G401 (cell line): ENCODE measurements around the gene CAMK2A. TPM values are rescaled to one million over a fixed set of nuclear protein-coding genes. Genes with fewer than 3 reads are reported as not detected.

ENCODE experiments used
- DNase-seq: peaks from one replicate; pipeline ENCODE4 v3.0.0-alpha.2; 2015; ENCODE audit warnings: low spot score
- in situ Hi-C: cut with HindIII; loops from 2 replicates; pipeline ENCODE4 v1.10.0; 2016; ENCODE audit warnings: low sequenced_read_pairs, mixed read lengths
- total RNA-seq: library from RNA; depleted of rRNA; stranded (reverse); fragments of >200 nt; shearing (Covaris generic); gene quantifications from 2 replicates; pipeline ENCODE4 v1.2.3, GENCODE V29; 2014

Gene CAMK2A
- total RNA-seq, 1 experiment from 2014 or later, result 0.31 TPM

DNA sequence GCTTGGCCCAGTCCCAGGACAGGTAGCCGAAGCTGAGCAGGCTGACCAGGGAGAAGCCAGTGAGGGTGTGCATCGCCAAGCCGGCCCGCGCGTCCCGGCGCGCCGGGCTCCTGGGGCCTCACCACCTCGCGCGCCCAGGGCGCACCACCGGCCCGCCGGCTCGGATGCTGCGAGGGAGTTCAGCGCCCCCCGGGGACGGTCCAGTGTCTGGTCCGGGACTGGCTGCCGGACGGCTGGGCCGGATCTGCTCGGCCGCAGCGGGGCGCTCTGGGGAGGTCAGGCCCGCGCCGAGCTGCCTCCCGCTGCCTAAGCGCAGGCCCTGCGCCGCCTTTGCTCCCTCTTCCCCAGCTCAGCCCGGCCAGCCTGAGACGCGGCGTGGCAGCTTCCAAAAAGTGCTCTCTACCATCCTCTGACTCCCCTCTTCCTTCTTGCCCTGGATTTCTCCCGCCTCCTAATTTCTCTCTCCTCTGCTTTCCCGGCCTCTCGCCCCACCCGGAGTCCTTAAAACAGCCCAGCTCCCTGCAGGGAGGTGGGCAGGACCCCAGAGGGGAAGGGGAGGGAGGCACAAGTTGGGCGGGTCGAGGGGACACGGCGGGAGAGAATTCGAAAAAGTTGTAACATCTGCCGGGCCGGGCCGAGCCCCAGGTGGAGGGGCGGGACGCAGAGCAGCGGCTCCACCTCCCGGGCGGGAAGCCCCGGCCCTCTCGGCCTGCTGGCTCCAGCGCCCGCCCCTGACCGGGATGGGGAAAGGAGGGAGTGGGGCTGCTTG lies 12.9 kb upstream of the CAMK2A start, which contains the start of gene ARSI:
Gene ARSI (minus strand): TSS at position 605 of the 769 bp plus-strand sequence. CDS start 532 bp downstream, at position 73.
- in situ Hi-C loops, result no loop called here
- DNase-seq, result peak; percentile 27

DNA sequence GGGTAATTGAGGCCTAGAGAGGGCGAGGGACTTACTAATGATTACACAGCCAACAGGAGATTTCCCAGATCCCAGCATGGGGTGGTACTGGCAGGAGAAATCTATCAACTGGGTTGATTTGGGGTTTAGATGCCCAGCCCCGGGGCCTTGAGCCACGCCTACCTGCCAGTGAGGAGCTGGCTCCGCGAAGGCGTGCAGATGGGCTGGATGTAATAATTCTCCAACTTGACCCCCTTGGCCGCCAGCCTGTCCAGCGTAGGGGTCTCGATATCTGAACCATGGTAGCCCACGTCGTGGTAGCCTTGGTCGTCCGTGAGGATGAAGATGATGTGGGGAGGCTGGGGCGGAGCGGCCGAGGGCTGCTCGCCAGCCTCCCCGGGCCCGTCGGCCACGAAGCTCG lies 12.3 kb upstream of the CAMK2A start:
- no peak for DNase-seq
- in situ Hi-C loops, result no loop called here

DNA sequence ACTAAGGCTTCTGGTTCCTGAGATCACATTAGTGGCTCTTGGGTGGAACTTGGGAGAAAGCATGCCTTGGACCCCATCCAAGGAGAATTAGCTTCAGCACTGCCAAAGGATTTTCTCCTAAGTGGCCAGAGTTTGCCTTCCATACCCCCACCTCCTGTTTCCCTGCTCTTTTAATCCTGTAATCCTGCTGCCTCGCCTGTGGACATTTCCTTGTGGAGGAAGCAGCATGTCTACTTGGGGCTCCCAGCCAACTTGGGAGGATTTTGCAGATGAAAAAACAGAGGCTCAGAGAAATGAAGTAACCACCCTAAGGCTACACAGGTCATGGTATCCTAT lies 11.6 kb upstream of the CAMK2A start:
- DNase-seq, result no peak
- in situ Hi-C loops, result no loop called here

DNA sequence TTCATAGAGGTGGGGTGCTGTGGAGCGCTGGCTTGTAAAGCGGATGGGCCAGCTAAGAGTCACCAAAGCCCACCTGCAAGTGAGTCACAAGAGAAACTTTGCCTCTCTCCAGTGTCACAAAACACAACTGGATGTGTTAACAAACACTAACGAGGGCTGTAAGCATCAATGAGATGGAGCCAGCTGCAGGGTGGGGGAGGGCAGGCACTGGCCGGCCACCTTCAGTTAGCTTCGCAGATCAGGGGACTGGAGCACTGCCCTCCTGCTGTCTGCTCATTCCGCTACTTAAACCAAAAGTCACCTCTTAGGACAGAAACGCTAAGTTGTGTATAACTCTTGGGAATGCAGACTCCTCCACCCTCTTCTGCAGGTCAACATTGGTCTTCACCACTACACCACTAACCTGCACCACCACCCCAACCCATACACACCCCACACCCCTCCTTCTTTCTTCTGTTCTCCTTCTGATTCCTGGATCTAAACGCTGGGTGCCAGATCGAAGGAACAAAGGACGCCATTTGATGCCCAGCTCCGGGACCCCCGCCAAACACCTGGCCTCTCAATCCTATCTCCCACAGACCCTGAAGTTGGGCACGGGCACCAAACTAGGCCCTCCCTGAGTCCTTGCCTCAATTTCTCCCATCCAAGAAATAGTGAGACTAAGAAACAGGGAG lies 11.1 kb upstream of the CAMK2A start:
- DNase-seq, result no peak
- in situ Hi-C loops, result no loop called here

DNA sequence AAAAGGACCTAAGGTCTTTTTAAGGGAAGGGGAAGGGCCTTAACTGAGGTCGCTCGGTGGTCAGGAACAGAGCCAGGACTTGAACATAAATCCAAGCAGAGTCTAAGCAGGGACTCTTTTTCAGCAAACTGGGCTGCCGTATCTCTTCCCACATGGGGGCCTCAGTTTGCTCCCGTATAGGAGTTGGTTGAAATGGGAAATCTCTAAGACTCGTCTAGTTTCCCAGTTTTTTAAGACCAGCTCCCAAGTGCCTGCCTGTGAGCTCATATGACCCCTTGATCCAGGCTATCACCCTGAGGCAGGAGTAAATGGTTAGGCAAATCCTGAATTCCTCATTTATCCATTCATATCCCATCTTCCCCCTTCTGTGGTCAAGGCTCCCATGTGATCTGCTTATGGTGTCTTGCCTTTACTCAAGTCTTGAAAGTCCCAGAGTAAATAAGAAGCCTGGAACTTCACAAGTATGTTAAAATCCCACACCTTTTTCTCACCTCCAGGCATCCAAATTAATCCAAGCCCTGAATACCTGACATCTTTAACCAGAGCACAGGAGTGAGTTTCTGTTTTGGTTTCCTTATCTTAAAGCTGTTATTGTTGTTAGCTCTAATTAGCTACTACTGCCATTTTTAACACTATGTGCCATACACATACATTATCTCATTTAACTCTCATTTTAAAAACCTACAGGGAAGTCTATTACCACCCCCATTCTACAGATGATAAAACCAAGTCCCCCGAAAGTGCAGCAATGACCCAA lies 10.2 kb upstream of the CAMK2A start:
- DNase-seq, result no peak
- in situ Hi-C loops, result no loop called here

DNA sequence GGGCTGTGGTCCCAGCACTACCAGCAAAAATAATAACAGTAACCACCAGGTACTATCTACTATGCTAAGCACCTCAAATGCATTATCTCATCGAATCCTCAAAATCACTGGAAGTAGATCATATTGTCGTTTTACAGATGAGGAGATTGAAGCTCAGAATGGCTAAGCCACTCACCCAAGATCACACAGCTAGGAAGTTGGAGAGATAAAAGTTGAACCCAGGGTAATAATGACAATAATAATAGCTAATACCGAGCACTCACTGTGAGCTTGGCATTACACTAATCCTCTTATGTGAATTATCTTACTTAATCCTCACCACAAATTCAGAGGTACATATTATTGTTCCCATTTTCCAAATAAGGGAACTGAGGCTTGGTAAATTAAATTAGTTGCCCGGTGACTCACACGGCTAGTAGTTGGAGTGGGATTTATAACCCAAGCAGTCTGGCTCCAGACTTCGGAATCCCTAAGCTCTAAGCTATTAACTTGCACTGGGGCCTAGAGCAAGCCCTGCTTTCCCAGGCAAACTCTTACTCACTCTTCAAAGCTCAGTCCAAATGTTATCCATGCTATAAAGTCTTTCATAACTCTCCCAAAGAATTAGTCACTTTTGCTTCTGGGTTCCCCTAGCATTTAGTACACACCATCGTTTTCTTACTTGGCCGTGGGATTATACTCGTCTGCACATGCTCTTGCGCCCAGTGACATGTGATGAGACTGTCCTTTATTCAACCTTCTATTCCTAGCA lies 9.3 kb upstream of the CAMK2A start:
- in situ Hi-C loops, result no loop called here
- DNase-seq, result peak; percentile 29

DNA sequence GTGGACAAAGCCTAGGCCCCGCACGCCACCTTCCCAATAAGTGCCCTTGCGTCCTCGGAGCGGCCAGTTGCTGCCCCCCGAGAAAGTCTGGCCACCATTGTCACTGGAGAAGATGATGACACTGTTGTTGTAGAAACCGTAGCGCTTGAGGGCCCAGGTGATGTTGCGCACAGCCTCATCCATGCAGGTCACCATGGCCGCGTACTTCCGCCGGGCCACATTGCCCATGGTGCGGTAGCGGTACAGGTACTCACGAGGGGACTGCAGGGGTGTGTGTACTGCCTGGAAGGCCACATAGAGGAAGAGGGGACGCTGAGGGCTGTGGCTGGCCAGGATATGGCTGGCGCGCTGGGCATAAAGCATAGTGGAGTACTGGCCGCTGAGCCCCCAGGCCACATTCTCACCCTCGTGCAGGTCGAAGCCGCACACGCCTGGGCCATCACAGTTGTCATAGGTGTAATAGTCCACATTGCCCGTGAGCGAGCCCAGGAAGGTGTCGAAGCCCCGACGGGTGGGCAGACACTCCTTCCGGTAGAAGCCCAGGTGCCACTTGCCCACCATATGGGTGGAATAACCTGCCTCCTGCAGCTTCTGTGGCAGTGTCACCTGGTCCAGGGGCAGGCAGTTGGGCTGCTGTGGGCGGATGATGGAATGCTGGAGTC lies 8.5 kb upstream of the CAMK2A start:
- no peak for DNase-seq
- in situ Hi-C loops, result no loop called here

DNA sequence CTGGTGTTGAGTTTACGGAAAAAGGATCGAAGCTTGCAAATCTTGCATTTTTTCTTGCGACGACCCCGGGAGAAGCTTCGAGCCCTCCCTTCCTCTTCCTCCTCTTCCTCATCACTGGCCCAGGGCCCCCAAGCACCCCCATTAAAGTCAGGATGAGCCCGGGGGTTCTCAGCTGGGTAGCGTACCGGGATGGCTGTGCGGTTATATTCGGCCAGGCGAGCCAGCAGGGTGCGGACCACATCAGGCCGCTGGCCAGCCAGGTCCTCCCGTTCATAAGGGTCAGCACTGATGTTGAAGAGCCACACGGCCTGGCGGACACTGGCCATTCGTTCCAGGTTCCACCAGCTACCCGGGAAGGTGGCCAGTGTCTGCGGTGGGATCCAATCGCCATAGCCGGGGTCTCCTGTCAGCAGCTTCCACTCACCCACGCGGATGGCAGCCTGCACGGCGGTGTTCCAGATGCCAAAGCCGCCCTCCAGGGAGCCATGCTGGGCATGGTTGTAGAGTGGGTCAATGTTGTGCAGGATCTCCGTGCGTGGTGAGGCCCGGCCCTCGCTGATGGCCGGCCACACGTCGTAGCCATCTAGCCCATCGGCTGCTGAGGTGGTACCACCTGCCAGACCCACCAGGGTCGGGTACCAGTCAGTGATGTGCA lies 7.8 kb upstream of the CAMK2A start:
- no peak for DNase-seq
- in situ Hi-C loops, result no loop called here

DNA sequence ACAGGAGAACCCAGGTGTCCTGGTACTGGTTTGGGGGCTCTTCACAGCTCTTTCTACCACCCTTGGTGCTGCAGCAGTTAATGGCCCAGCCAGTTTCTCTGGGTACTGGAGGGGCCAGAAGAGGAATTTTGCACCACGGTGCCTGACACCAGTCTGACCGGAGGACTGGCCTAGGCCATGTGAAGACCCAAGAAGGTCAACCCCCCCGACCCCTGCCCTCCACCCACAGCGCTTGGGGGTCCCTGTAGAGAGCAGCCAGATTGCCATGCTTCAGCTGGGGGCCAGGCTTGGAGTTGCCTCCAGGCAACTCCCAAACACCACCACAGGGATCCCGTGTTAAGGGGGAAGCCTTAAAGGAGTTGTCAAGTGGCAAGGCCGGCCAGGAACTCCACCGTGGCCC lies 6.9 kb upstream of the CAMK2A start:
- no peak for DNase-seq
- in situ Hi-C loops, result no loop called here

DNA sequence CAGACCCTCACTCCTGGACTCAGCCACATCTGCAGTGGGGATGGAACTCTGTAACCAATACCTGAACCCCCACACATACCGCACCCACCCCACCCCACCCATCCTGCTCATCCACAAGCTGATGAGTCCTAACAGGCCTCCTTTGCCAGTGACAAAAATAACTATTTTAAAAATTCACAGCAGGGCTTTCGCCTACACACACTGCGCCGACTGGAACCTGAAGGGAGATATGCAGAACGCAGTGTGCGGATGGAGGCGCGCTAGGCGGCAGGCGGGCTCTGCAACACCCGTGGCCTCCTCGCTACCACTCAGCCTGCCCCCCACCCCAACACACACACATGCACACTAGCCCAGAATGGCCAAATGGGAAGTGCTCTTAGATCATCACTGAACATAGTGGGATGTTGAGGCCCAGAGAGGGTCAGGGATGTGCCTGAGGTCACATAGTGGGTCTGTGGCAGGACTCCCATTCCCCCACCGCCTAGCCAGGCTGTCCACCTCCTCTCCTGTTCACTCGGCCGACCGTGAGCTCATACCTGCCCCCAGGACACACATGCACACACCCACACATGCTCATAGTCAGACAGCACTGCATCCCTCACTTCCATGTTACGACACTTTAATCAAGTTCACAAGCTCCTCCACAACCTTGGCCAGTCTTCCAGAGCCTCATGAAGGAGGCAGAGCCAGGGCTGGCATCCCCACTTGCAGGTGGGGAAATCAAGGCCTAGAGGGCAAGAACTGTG lies 6.3 kb upstream of the CAMK2A start:
- DNase-seq, result no peak
- in situ Hi-C loops, result no loop called here

DNA sequence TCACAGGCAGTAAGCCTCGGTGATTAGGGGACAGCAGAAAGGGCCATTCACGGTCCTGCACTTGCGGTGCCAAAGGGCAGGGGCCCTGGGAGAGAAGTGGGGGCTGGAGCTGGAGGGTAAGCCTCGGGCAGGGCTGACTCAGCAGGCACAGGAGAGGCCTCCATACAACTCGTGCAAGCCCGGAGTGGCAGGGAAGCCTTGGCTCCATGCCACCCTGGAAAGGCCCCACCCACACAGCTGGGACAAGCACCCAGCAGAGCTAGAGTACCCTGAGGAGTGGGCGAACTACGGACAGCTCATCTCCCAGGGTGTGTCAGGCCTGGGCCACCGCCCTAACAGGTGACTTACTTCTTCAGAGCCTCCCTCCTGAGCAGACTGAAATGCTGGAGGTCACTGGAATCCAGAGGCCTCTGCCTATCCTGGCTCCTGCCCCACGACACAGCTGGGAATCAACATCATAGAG lies 5.6 kb upstream of the CAMK2A start:
- DNase-seq, result no peak
- in situ Hi-C loops, result no loop called here

DNA sequence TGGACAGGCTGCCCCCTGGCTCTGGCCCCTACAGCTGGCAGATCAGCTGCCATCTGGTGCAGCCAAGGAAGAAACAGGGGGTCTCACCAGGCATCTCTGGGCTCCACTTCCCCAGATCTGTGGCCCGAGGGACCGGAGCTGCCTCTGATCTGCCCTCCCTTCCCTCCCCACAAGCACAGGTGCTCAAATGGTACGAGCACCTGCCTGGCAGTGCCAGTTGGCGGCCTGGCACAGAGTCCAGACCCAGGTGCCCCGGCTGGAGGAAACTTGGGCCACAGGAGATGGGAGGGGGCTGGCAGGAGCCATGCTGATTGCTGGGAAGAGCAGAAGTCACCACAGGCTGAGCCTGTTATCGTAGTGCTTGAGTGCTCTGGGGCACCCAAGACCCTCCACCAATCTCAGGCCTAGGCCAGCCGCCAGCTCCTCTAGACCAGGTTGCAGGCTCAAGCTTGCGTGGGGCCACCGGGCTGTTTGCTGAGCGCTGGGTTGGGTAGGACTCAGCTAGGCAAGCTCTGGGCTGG lies 5.0 kb upstream of the CAMK2A start:
- no peak for DNase-seq
- in situ Hi-C loops, result no loop called here

DNA sequence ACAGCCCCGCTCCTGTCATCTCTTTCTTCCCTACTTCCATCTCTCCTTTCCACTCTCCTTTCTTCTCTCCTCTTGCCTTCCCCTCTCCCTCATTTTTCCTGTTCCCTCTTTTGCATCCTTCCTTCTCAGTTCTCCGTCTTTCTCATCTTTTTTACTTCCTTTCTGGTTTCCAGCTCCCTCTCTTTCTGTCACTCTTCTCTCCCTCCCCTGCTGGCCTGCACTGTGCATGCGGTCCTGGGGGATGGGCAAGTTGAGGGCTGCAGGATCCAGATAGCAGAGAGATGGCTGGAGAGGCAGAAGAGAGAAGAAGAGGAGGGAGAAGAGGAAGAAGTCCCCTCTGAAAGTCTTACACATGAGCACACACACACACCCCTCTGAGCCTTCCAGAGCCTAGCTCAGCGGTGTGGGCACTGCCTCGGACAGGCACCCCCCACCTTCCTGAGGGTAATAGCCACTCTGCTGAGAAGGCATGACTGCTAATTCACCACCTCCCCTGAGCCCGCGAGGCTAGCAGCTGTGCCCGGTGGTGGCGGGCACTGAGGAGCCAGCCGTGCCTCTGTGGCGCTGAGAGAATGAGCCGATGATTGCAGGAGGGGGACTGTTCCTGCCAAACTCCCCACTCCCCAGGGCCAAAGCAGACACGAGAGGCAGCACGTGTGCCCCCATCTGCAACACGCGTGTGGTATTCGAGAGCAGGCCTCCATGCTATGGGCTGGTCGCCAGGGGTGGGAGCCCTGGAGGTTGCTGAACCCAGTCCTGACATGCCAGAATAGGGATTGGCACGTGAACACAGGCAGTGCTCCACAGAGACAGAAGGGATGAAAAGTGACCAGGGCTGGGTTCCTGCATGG lies 3.7 kb upstream of the CAMK2A start:
- DNase-seq, result no peak
- in situ Hi-C loops, result no loop called here

DNA sequence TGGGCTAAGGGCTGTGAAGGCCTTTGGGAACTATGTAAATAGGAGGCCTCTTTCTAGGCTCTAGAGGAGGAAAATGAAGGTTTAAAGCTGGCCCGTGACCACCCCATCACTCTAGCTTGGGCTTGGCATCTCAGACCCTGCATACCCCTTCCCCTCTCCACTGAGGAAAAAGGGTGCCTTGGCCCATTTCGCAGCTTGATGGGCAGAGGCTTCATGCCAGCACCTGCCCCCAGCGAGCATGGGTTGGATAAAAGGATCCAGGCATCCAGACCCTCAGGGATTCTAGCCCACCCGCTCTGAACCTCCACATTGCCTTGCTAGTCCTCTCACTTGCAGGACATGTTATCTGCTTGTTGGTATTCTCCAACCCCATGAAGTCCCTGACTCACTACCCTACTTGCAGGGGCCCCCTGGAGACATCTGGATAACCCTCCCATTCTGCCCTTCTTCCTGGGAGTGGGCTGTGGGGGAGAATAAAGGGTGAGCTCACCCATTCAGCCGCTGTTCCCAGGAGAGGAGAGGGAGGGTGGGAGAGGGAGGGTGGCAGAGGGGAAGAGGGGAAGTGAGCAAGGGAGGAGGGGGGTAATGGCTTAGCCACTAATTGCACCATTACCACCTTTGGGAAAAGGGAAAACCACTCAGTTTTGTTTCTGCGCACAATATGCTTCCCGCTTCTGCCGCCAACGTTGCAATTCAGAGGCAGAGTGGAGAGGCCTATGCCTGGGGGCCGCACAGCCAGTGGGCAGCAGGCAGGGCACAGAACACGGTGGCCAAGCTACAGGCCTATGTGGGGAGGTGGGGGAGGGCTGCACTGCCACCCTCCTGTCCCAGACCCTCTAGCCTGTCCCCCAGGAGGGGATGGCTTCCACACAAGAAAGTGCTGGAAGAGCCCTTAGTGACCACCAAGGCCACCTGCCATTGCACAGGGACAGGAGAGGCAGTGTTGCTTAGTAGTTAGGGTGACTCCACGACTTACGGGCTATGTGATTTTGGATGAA lies 2.1 kb upstream of the CAMK2A start:
- no peak for DNase-seq
- in situ Hi-C loops, result no loop called here

DNA sequence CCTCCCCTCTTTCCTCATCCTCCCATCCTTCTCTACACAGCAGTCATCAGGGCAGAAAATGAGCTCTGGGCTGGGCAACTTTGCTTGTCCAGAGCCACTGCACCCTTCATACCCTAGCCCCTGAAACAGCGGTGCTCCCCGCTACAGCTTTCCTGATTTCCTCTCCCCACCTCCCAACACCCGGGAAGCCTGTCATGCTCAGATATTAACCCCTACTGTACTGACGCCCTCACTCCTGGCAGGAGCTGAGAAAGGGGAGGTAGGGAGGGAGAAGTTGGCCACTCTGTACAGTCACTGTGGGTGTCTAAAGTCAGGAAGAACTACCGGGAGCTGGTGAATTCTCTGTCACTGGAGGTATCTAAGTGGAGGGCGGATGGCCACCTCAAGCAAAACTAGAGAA lies 782 bp downstream of the CAMK2A start:
- in situ Hi-C loops, result no loop called here
- no peak for DNase-seq

DNA sequence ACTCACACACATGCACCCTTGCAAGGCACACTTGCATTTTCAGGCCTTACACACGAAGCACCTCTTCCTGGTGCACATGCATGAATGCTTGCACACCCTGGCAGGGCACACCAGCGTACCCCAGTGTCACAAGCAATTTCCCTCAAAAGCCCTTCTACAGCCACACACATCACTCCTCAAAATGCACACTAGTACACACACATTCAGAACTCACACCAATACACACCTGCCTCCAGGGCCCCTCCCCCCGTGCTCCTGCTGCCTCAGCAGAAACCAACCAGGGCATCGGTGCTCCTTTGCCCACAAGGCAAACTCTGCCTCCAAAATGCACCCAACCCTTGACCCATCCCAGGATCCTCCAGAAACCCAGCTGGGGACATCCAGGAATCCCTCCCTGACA lies 1.2 kb downstream of the CAMK2A start:
- no peak for DNase-seq
- in situ Hi-C loops, result no loop called here
